Measurements from ENCODE around the gene RTBDN.

Gene RTBDN

DNA sequence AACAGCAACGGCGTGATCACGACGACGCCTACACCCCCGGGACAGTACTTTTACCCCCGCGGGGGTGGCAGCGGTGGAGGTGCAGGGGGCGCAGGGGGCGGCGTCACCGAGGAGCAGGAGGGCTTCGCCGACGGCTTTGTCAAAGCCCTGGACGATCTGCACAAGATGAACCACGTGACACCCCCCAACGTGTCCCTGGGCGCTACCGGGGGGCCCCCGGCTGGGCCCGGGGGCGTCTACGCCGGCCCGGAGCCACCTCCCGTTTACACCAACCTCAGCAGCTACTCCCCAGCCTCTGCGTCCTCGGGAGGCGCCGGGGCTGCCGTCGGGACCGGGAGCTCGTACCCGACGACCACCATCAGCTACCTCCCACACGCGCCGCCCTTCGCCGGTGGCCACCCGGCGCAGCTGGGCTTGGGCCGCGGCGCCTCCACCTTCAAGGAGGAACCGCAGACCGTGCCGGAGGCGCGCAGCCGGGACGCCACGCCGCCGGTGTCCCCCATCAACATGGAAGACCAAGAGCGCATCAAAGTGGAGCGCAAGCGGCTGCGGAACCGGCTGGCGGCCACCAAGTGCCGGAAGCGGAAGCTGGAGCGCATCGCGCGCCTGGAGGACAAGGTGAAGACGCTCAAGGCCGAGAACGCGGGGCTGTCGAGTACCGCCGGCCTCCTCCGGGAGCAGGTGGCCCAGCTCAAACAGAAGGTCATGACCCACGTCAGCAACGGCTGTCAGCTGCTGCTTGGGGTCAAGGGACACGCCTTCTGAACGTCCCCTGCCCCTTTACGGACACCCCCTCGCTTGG, 42.1 kb downstream of the RTBDN start:
- DNase-seq (ENCODE audit: low spot score), result peak; percentile 69

DNA sequence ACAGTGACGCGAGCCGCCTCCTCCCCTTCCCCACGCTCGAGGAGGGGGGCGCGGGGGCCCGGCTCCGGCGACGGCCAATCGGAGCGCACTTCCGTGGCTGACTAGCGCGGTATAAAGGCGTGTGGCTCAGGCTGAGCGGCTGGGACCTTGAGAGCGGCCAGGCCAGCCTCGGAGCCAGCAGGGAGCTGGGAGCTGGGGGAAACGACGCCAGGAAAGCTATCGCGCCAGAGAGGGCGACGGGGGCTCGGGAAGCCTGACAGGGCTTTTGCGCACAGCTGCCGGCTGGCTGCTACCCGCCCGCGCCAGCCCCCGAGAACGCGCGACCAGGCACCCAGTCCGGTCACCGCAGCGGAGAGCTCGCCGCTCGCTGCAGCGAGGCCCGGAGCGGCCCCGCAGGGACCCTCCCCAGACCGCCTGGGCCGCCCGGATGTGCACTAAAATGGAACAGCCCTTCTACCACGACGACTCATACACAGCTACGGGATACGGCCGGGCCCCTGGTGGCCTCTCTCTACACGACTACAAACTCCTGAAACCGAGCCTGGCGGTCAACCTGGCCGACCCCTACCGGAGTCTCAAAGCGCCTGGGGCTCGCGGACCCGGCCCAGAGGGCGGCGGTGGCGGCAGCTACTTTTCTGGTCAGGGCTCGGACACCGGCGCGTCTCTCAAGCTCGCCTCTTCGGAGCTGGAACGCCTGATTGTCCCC, 42.9 kb downstream of the RTBDN start, which contains the start of gene JUNB:
Gene JUNB, plus strand, starts transcription at position 142 of the 706 bp plus-strand sequence. Its CDS starts 286 bp downstream, at position 428.
- peak; percentile 95 for DNase-seq (ENCODE audit: low spot score)

DNA sequence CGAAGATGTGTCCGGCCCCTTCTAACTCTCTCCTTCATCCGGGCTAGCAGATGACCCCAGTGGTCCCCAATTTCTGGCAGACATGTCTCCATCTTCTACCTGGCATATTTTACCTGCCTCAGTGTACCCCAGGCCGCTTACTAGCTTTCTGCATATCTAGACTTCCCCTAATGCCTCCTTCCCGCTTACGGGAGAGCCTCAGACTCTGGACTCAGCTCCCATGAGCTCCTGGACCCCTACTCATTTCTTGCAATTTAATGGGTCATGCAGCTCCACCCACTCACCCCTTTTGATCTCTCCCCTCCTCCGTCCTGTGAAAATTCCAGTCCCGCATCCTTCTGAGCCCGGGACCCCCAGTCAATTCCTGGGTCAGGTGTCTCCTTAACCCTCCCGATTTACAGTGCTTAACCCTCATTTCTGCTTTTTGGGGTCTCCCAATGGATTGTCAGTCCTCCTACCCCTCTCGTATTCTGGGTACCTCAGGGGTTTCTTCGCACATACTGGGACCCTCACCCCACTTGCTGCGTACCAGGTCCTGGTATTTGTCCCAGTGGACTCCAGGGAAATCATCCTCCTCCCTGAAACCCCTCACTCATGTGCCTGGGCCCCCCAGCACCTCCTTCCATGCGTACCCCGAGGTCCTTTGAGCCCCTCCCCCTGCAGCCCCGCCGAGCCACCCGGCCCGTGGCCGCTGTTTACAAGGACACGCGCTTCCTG, 43.6 kb downstream of the RTBDN start:
- DNase-seq (ENCODE audit: low spot score), result peak; percentile 37

DNA sequence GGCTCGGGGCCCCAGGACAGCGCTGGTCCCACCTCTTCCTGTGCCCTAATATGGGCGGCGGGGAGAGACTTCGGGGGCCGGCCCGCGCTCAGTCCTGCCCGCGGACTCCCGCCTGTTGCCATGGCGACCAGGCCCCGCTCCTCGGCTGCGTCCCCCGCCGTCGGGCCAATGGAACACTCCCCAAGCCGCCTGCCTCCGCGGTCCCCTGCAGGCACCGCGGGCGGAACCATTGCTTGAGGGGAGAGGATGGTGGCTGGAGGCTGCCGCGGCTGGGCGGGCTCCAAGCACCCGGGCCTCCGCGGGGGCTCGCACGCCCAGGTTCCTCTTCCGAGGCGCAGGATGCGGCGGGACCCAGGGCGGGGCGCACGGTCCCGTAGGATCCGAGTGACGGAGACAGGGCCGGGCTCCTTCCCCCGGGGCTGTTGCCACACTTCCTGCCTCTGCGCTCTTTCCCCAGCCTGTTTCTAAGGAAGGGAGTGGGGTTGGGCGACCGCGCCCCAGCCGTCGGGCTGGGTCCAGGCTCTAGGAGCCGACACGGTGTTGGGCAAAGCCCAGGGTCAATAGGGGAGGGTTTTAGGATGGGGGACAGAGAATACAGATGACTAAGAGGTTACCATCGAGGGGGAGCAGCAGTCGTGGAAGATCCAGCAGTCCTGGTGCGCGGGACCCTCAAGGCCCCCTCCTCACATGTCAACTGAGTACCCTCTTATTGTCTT, 44.3 kb downstream of the RTBDN start:
- DNase-seq (ENCODE audit: low spot score), result peak; percentile 96

DNA sequence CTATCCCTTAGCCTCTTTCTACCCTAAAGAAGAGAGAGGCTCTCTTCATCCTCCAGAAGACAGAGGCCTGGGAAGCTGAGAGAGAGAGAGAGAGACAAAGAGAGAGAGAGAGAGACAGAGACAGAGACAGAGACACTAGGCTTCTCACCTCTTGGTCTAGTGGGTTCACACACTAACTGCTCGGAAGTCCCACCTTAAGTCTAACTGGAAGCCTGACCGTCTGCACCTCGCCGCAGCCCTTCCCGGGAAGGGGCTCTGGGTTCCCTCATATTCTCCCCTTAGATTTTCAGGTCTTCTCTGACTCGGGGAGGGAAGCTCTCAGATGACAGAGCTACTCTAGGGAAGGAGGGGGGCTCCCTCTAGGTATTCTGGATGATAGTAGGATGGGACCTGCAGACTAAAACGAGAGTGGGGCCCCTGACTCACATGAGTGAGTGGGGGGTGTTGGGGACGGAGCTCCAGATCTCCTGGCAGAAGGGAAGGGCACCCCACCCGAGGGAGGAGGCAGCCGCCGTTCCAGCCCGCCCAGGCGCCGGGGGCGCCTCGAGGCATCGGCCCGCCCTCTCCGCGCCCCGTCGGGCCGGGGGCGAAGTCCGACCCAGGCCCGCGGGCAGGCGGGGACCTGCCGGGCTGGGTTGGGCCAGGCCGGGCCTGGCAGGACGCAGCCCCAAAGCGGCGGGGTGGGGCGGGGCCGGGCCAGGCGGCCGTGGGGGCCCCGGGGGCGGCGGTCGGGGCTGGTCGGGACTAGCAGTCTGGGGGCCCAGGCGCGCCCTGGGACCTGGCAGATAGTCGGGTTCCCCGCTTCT, 45.1 kb downstream of the RTBDN start:
- DNase-seq (ENCODE audit: low spot score), result peak; percentile 58

DNA sequence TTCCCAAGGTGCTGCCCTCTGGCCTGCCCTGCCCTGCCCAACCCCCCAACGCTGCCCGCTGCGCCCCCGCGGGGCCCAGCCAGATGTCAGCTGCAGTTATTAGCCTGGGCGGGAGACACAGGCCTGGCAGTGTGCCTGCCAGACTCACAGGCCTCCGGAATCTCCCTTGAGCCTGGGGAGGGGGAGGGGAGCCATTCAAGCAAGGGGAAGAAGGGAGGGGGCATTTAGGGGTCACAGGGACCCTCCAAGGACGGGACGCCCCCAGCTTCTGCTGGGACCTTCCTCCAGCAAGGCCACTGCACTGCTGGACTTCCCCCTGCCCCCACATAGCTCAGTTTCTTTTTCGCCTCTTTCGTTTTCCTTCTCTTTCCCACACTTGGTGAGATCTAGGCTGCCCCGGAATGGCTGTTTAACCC, 45.7 kb downstream of the RTBDN start:
- DNase-seq (ENCODE audit: low spot score), result peak; percentile 88

DNA sequence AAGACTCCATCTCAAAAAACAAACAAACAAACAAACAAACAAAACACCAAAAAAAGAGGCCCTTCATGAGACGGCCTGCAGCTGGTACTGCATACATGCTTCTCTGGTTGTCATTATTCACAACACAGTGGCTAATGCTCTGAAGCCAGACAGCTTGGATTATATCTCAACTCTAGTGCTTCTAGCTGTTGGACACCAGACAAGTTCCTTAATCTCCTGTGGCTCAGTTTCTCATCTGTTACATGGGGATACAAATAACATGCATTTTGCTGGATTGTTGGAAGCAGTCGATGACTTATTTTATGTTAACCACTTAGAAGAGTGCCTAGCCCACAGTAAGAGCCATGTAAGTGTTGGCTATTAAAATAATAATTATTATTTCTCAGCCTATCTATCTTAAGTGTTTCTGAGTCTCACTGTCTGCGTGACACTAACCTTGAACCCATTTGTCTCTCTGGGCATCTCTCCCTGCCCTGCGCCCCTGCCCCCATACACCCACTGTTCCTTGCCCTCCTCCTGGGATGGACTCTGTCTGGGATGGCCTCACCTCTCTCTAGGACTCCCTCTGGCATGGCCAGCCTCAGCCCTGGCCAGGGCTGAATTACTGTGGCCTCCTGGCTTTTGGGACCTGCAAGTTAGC, 46.2 kb downstream of the RTBDN start:
- DNase-seq (ENCODE audit: low spot score), result peak; percentile 60

DNA sequence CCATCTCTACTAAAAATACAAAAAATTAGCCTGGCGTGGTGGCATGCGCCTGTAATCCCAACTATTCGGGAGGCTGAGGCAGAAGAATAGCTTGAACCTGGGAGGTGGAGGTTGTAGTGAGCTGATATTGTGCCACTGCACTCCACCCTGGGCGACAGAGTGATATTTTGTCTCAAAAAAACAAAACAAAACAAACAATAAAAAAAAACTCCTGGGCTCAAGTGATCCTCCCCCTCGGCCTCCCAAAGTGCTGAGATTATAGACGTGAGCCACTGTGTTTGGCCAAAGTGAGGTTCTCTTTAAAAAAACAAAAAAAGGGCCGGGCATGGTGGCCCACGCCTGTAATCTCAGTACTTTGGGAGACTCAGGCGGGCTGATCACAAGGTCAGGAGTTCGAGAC, 46.9 kb downstream of the RTBDN start:
- DNase-seq (ENCODE audit: low spot score), result no peak

DNA sequence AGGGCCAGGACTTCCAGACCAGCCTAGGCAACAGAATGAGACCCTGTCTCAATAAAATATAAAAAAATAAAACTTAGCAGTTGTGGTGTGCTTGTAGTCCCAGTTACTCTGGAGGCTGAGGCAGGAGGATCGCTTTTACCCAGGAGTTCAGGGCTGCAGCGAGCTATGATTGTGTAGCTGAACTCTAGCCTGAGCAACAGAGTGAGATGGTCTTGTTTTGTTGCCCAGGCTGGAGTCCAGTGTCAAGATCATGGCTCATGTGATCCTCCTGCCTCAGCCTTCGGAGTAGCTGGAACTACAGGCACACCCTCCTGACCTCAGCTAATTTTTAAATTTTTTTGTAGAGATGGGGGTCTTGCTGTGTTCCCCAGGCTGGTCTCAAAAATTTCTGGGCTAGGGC, 47.4 kb downstream of the RTBDN start:
- no peak for DNase-seq (ENCODE audit: low spot score)

DNA sequence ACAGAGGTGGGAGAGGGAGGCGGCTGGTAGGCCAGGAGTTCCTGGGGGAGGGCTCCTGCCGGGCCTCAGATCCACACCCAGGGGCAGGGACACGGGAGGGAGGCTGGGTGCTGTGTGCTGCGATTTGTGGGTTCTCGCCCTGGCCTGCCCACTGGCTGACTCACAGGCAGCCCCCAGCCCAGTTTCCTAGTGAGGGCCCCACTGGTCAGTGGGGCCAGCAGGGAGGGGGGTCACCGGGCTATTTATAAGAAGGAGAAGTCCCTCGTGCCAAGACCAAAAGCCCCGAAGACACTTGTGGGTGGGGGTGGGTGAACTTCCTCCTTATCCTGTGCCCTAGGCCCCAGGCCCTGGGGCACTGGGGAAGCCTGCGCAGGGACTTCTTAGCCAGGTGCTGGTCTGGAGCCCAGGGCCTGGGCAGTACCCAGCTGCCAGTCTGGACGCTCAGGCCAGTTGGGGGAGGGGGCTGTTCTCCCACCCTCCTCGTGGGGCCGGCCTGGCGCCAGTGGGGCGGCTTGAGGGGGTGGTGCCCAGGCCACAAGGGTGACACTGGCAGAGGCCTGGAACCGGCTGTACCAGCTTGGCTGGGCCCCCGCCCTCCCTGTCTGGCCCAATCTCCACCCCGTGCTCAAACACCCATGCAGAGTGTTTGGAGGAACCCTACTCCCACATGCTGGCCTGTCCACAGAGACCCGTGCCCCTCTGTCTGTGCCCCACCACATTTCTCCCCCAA, 48.1 kb downstream of the RTBDN start:
- peak; percentile 63 for DNase-seq (ENCODE audit: low spot score)

DNA sequence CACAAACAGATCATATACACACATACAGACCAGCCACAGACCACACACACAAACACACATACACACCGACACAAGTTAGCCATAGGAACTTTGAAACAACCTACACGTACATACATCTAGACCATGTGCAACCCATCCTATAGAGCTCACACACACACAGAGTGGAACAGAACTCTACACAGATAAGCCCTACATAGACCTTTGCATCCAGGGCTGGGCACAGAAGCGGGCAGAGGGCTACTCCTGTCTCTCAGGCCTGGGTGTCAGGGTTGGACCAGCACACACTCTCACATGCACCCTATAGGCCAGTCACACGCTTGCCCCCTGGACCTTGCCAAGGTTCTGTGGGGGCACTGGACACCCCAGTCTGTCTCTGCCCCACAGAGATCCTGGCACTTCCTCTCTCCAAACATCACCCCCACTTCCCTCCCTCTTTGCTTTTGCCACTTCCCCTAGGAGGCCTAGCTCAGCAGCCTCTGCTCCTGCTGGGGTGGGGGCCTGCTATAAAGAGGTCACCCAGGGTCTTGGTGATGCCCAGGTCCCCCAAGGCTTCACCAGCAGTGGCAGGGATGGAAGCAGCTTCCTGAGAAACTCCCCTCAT, 48.8 kb downstream of the RTBDN start:
- peak; percentile 64 for DNase-seq (ENCODE audit: low spot score)

DNA sequence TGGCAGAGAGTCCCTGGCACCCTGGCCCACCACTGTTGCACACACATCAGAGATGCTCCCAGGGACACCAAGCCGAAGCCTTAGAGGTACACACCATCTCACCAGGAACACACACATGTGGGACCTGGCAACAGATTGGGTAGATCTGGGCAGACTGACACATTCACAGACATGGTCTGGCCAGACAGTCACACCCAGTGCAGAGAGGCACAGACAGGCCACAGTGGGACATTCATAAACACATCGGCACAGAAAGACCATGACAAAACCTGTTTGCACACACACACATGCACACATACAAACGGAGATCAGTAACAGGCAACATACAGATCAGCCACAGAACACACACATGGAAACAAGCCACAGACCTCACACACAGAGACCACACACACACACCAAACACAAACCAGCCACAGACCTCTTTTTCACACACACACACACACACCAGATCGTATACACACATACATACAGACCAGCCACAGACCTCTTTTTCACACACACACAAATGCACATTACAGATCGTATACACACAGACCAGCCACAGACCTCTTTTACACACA, 49.4 kb downstream of the RTBDN start:
- no peak for DNase-seq (ENCODE audit: low spot score)

DNA sequence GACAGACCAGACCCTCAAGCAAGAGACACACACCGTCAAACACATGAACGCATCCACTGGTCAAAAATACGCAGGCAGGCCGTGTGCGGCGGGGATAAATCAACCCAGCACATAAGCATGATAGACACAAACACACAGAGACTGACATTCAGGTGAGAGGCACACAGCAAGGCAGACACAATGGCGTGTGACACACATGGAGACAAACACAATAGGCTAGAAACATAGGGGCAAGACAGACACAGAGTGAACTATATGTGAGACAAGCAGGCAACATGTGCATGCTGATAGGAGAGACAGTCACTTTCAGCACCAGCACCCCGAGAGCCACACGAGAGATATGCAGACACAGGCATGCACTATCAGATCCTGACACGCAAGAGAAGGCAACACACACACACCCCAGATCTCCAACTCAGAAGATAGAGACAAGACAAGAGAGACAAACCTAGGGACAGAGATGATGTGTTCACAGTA, 49.9 kb downstream of the RTBDN start:
- peak; percentile 86 for DNase-seq (ENCODE audit: low spot score)

DNA sequence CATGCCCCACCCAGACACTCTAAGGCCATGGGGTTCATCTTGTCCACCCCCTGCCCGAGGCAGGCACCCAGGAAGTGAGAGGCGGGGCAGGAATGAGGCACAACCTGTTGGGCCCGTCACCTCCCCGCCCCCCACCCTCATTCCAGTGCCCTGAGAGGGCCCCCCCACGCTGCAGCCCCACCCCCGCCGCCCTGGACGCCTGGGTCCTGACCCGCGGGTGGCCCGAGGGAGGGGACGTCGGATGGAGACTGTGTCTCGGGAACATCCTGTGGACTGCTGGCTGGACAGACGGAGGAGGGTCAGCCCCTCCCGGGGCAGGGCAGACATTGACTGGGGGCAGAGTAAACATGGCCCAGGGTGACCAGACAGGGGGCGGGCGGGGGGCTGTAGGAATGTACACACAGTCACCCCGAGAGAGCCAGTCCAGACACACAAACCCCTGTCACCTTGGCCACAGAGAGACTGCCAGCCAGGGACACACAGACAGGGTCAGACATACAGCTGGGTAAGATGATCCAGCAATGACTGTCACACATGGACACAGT, 50.5 kb downstream of the RTBDN start:
- DNase-seq (ENCODE audit: low spot score), result no peak

DNA sequence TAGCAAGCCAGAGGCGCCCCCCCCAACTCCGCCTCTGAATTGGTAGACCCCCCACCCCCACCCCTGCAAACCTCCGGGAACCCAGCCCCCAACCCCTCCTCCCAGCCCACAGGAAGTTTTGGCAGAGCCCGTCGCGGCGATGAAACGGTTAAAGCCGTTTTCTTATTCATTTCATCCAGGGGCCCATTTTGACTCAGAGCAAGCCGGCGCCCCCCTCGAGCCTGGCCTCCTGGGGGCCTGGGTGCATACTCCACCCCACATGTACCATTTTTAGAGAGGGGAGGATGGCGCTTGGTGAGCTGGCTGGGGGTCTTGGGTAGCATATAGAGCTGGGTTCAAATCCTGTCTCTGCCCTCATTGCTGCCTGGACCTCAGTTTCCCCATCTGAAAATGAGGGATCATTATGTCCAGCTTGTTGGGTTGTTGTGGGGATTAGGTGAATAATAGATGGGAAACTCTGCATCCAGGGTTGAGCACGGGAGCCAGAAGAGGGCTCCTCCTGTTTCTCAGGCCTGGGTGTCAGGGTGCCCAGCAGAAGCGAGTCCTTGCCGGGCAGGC, 51.0 kb downstream of the RTBDN start:
- peak; percentile 34 for DNase-seq (ENCODE audit: low spot score)

DNA sequence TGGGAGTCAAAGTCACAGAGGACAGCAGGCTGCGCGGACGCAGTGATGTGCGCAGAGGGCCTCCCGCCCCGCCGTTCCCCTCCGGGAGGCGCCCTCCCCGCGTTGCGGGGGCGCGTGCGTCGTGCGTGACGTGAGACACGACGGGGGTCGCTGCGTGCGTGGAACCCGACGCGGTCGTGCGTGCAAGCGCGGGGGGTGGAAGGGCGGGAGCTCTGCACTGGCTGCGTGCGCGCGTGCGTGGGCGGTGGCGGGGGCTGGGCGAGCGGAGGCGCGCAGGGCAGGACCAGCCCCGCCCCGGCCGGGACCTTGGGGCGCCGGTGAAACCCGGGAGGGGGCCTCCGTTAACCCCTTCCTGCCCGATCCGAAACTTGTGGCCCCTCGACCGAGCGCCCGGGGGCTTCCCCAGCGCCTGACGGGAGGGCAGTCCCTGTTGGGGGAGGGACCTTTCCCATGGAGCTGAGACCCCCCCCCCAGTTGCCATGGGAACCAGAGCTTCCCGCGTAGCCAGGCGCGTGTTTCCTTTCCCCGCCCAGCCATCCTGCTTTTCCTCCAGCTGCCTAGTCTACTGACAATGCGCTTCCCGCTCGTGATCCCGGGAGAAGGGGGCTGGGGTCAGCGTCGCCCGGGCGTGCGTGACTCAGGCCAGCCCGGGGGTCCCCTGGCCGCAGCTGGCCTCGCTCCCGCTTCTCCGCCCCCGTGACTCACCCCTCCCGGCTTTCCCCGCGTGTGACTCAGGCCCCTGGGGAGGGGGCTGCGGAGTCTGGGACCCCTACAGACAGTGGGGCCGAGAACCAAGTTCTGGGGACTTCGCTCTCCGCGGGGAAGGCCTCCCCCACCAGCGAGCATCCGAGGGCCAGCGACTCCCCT, 51.7 kb downstream of the RTBDN start:
- peak; percentile 86 for DNase-seq (ENCODE audit: low spot score)

DNA sequence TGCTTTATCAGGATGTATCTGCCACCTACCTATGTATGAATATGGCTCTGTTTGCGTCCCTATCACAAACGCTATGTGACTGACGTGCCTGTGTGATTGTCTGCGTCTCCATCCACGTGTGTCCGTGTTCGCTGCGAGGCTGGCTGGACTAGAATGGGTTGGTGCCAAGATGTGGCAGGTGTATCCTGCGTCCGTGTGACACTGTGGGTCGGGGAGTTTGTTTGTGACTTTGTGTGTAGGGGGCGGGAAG, 52.3 kb downstream of the RTBDN start:
- no peak for DNase-seq (ENCODE audit: low spot score)

Data from hematopoietic multipotent progenitor cell treated with erythropoietin and hydrocortisone succinate and interleukin-3 and kit ligand, for 15 days (in vitro differentiated cells).